BJ (cell line): ENCODE results near the gene TEX2. TPM values are rescaled to one million over a fixed set of nuclear protein-coding genes. Genes with fewer than 3 reads are reported as not detected.
A peak's percentile ranks its signal among the peaks of the same experiment; 100 is the strongest.

ENCODE experiments used
- CTCF ChIA-PET: fragments of 350-600 bp; formaldehyde crosslinking; extraction: SDS; loops from one replicate; lab custom pipeline; 2021; ENCODE audit warnings: antibody characterized with exemption, inconsistent platforms; lab: Yijun Ruan, JAX
- POLR2A ChIA-PET: fragments of 300-600 bp; sonication (Branson Sonifier 250); formaldehyde crosslinking; extraction: SDS; loops from one replicate; lab custom pipeline; 2021; ENCODE audit warnings: antibody characterized with exemption; lab: Charles Lee
- DNase-seq: peaks from one replicate; pipeline ENCODE4 v3.0.0-alpha.2; 2011; ENCODE audit warnings: low read depth
- H3K27me3 ChIP-seq: 2 replicates; pipeline ENCODE4 v1.6.0; 2011; ENCODE audit warnings: low read length; ENCODE audit not compliant: control insufficient read depth, insufficient read depth
- H3K36me3 ChIP-seq: 2 replicates; pipeline ENCODE4 v1.5.1; 2011; ENCODE audit warnings: low read length; ENCODE audit not compliant: control insufficient read depth, insufficient read depth
- H3K4me3 ChIP-seq: 2 replicates; pipeline ENCODE4 v1.5.1; 2011; ENCODE audit warnings: low read depth, mild to moderate bottlenecking, control low read depth, low read length
- polyA plus RNA-seq: library from polyadenylated mRNA; depleted of rRNA; stranded (reverse); fragments of >200 nt; gene quantifications from 2 replicates; pipeline ENCODE4 v1.2.3, GENCODE V29; 2011
- TF ChIP-seq, protein P1 (sequence below): IDR thresholded peaks from 2 replicates; pipeline ENCODE4 v1.5.1; 2011; ENCODE audit warnings: low read depth, mild to moderate bottlenecking, control low read depth, inconsistent platforms, low read length, moderate library complexity; ENCODE audit not compliant: insufficient read depth

The TEX2 gene
- polyA plus RNA-seq, 1 experiment: 35.0 TPM

- H3K36me3 ChIP-seq: no peaks in the 10 kb centered on the region
- ChIA-PET CTCF (interaction anchor here (0.7 to 2.3 kb wide), 11 partner anchors 8 to 263 kb away, joined by 3 to 11 read pairs (median 5); no protein-coding TSS in a partner anchor), POLR2A (no interaction called here)
- no peak overlapping the region for H3K4me3 ChIP-seq
- H3K27me3 ChIP-seq: no peaks in the 10 kb centered on the region
- no peak for DNase-seq
- TF ChIP-seq, protein P1, sequence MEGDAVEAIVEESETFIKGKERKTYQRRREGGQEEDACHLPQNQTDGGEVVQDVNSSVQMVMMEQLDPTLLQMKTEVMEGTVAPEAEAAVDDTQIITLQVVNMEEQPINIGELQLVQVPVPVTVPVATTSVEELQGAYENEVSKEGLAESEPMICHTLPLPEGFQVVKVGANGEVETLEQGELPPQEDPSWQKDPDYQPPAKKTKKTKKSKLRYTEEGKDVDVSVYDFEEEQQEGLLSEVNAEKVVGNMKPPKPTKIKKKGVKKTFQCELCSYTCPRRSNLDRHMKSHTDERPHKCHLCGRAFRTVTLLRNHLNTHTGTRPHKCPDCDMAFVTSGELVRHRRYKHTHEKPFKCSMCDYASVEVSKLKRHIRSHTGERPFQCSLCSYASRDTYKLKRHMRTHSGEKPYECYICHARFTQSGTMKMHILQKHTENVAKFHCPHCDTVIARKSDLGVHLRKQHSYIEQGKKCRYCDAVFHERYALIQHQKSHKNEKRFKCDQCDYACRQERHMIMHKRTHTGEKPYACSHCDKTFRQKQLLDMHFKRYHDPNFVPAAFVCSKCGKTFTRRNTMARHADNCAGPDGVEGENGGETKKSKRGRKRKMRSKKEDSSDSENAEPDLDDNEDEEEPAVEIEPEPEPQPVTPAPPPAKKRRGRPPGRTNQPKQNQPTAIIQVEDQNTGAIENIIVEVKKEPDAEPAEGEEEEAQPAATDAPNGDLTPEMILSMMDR: no peak
Measured at GRCh38 chr17:64291268-64291851, 28.3 kb upstream of the TEX2 start.

- CTCF ChIA-PET: interaction anchor here (1.5 to 1.9 kb wide), 4 partner anchors 13 to 261 kb away, joined by 5 to 7 read pairs (median 6); no protein-coding TSS in a partner anchor
- POLR2A ChIA-PET: no interaction called here
- no peak for DNase-seq
- Histone ChIP-seq H3K36me3 (no peaks in the 10 kb centered on the region), H3K27me3 (no peaks in the 10 kb centered on the region), H3K4me3 (no peak overlapping the region)
- TF ChIP-seq, protein P1: no peak
Measured at GRCh38 chr17:64289741-64290141, 26.7 kb upstream of the TEX2 start.

GRCh38 chr17:64282753-64283080 is 19.7 kb upstream of the TEX2 start:
- CTCF ChIA-PET: interaction anchor here (0.7 to 4.0 kb wide), 18 partner anchors 9 to 255 kb away, joined by 3 to 35 read pairs (median 6); no protein-coding TSS in a partner anchor
- DNase-seq: no peak
- Histone ChIP-seq H3K27me3 (no peaks in the 10 kb centered on the region), H3K4me3 (no peak overlapping the region), H3K36me3 (no peaks in the 10 kb centered on the region)
- TF ChIP-seq, protein P1: no peak
- POLR2A ChIA-PET: no interaction called here

- POLR2A ChIA-PET: interaction anchor here (1.0 kb wide), 1 partner anchor 137 kb away, joined by 3 read pairs; no protein-coding TSS in a partner anchor
Measured at GRCh38 chr17:64281962-64282752, 19.1 kb upstream of the TEX2 start.

More at GRCh38 chr17:64281962-64282752, 19.1 kb upstream of the TEX2 start:
- no peak for DNase-seq
- no peak overlapping the region for H3K4me3 ChIP-seq
- no peaks in the 10 kb centered on the region for H3K27me3 ChIP-seq
- no peaks in the 10 kb centered on the region for H3K36me3 ChIP-seq
- CTCF ChIA-PET: interaction anchor here (0.6 to 4.0 kb wide), 32 partner anchors 9 to 335 kb away, joined by 3 to 35 read pairs (median 5); no protein-coding TSS in a partner anchor
- TF ChIP-seq, protein P1: peak; percentile 80
